Measurements from ENCODE around the gene LARP1.

The LARP1 gene

DNA sequence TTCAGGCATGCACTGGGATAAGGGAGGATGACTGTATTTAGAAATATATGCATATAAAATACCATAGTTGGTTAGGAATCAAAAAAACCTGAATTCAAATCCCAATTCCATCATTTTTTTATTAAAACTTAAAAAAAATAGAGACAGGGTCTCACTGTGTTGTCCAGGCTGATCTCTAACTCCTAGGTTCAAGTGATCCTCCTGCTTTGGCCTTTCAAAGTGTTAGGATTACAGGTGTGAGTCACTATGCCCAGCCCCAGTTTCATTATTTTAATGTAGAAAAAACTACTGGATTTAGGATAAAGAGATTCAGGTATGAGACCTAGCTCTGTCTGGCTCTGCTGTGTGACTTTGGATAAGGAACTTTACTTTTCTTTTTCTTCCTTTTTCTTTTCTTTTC, 3.3 kb upstream of the LARP1 start:
- Histone ChIP-seq H3K9me3 (ENCODE audit: severe bottlenecking) (no peaks in the 10 kb centered on the region), H3K27ac (no peak overlapping the region), H3K4me3 (ENCODE audit: low read depth, low read length) (no peak overlapping the region), H3K27me3 (ENCODE audit: insufficient read depth, low read depth, severe bottlenecking) (no peaks in the 10 kb centered on the region), H3K36me3 (no peaks in the 10 kb centered on the region)
- no peak for DNase-seq
- TF ChIP-seq, protein P1, sequence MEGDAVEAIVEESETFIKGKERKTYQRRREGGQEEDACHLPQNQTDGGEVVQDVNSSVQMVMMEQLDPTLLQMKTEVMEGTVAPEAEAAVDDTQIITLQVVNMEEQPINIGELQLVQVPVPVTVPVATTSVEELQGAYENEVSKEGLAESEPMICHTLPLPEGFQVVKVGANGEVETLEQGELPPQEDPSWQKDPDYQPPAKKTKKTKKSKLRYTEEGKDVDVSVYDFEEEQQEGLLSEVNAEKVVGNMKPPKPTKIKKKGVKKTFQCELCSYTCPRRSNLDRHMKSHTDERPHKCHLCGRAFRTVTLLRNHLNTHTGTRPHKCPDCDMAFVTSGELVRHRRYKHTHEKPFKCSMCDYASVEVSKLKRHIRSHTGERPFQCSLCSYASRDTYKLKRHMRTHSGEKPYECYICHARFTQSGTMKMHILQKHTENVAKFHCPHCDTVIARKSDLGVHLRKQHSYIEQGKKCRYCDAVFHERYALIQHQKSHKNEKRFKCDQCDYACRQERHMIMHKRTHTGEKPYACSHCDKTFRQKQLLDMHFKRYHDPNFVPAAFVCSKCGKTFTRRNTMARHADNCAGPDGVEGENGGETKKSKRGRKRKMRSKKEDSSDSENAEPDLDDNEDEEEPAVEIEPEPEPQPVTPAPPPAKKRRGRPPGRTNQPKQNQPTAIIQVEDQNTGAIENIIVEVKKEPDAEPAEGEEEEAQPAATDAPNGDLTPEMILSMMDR (IDR thresholded peaks at IDR 0.05; ENCODE audit: low read depth, low read length) = no peak

DNA sequence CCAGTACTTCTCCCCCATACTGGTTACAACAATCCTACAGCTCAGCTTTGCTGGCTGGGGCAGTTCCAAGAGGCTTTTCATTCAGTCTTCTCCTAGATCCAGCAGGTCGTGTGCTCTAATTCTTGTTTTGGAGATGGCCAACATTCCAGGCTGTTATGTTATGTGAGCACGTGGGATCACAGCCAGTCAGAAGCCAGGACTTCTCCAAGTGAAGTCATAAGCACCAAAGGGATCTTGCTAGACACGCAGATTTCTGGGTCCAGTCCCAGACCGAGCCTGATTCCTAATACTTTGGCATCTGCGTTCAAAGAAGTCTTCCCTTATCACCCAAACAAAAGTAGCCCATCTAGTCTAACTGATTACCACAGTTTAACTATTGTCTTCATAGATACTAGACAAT, 1.4 kb upstream of the LARP1 start:
- Histone ChIP-seq H3K36me3 (no peaks in the 10 kb centered on the region), H3K4me3 (ENCODE audit: low read depth, low read length) (peak overlapping the region; percentile 57), H3K27me3 (ENCODE audit: insufficient read depth, low read depth, severe bottlenecking) (no peaks in the 10 kb centered on the region), H3K27ac (peak overlapping the region; percentile 93), H3K9me3 (ENCODE audit: severe bottlenecking) (no peaks in the 10 kb centered on the region)
- DNase-seq = no peak
- TF ChIP-seq, protein P1 (IDR thresholded peaks at IDR 0.05; ENCODE audit: low read depth, low read length) = no peak

DNA sequence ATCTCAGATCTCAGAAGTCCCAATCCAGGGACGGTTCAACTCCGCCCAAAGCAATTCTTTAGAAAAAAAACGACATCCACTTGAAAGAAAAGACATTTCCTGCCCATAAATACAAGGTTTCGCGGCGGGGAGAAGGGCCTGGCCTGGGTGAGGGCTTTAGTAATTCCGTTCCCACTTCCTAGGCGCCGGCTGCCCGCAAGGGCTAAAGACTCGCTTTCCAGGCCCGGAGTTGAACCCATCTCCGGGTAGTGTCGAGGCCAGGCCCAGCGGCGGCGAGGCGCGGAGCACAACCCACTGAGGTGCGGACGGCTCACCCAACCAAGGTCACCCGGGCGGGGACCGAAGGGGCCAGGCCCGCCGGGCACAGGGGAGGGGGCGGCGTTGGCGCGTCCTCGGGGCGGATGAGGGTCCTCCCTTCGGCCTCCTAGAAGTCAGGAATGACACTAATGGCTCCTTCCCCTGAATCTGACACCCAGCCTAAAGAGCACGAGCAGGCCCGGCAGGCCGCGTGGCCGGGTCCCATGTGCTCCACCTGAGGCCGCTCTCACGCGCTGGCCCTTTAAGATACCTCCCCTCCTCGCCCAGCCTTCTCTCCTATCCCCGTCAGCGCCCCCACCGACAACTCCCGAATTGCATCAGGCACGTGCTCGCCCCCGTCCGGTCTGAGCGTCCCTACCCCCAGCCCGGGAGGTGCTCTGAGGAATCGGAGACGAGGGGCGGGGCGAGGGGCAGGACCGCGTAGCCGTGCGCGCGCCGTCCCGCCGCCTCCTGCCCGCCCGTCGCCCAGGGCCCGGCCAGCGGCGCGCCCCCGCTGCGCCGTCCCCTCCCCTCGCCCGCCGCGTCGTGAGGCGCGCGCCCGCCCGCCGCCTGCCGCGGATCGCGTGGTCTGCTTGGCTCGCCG, 467 bp upstream of the LARP1 start:
- peak; percentile 100 for DNase-seq
- H3K9me3 ChIP-seq (ENCODE audit: severe bottlenecking) = no peaks in the 10 kb centered on the region

DNA sequence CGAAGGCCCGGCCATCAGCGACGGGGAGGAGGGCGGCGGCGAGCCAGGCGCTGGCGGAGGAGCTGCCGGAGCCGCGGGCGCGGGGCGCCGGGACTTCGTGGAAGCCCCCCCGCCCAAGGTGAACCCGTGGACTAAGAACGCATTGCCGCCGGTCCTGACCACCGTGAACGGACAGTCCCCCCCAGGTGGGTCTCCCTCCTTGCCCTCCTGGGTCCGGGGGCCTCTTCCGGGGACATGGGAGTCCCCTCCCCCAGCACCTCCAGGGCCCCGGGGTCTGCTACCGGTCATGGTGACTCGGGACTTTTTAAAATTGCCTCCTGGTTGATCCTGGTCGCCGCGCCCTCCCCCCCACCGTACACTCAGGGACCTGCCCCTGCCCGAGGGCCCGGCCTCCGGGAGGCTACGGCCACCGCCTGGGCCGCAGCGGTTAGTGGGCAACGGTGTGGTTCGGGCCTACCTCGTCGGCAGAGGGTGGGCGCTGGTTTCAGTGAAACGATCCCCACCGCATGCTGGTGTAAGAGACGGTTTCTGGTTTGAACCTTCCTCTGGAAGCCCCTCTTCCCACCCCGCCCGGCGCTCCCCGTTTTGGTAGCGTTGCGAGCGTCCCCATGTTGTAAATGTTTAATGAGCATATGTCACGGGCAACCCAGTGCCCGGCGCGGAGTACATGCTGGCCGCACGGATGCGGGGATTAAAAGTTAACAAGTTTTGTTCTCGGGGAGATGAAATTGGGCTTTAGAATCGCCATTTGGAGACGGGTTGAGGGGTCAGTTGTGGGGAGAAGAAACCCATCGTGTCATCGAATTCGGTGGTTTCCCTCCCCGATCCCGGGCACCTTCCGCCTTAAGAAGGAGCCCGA, 1.1 kb downstream of the LARP1 start:
- TF ChIP-seq, protein P1 (IDR thresholded peaks at IDR 0.05; ENCODE audit: low read depth, low read length) = no peak
- Histone ChIP-seq H3K4me3 (ENCODE audit: low read depth, low read length) (peak overlapping the region; percentile 94), H3K27me3 (ENCODE audit: insufficient read depth, low read depth, severe bottlenecking) (no peaks in the 10 kb centered on the region), H3K27ac (peak overlapping the region; percentile 93), H3K36me3 (no peaks in the 10 kb centered on the region), H3K9me3 (ENCODE audit: severe bottlenecking) (no peaks in the 10 kb centered on the region)
- DNase-seq = peak; percentile 23

More for the DNA sequence above, 467 bp upstream of the LARP1 start:
- Histone ChIP-seq H3K36me3 (no peaks in the 10 kb centered on the region), H3K27ac (peak overlapping the region; percentile 93), H3K27me3 (ENCODE audit: insufficient read depth, low read depth, severe bottlenecking) (no peaks in the 10 kb centered on the region), H3K4me3 (ENCODE audit: low read depth, low read length) (peak overlapping the region; percentile 94)
- TF ChIP-seq, protein P1 (IDR thresholded peaks at IDR 0.05; ENCODE audit: low read depth, low read length) = peak; percentile 53

DNA sequence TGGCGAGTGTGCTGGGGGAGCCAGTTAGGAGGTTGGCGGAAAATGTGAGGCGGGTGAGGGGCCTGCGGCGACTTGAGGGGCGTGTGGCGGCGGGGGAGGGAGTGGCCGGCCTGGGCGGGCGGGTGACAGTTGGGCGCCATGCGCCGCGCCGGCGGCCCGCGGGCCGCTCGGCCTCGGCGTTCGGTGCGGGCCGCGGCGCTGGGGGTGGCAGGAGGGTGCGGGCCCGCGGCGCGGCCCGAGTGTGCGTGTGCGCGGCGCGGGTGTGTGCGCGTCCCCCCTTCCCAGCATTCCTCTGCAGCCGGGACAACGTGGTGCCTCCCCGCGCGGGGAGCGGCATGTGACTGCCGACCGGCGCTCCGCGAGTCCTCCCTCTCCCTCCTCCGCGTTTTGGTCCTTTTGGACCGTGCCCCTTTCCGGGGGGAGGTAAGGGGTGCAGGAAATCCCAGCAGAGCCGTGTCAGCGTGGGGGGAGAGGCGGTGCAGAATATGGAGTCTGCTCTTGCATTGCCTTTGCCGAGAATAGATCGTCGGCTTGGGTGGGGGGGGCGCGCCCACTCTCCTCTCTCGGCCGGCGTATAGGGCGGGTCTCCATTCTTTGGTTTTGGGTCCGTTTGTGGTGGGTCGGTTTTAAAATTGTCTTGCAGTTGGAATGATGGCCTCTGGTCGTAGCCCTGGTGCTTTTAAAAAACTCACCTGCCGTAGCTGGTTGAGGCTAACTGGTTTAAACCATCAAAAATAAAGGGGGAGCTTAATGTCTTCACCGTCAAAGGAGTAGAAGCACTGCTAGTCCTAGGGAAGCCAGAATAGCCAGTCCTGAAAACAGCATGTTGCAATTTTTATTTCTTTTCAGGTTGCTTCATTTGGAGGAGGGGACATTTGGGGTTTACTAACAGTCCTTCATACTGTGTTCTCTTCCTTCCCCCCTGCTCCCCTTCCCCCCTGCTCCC, 2.0 kb downstream of the LARP1 start:
- peak overlapping the region; percentile 94 for H3K4me3 ChIP-seq (ENCODE audit: low read depth, low read length)
- TF ChIP-seq, protein P1 (IDR thresholded peaks at IDR 0.05; ENCODE audit: low read depth, low read length) = no peak
- peak; percentile 35 for DNase-seq
- H3K27me3 ChIP-seq (ENCODE audit: insufficient read depth, low read depth, severe bottlenecking) = no peaks in the 10 kb centered on the region
- H3K9me3 ChIP-seq (ENCODE audit: severe bottlenecking) = no peaks in the 10 kb centered on the region
- H3K27ac ChIP-seq = peak overlapping the region; percentile 93
- H3K36me3 ChIP-seq = peaks cover 6% of the 10 kb centered on the region
